NCI-H1694 (cell line): ENCODE results near the gene SPPL3.
"Not testable (repeated sequence)": the region's sequence is repeated elsewhere in the genome, so short reads cannot be mapped to it uniquely, and the experiment has no call there.

Source experiments
- DNase-seq: peaks from one replicate; lab custom pipeline; 2025; lab: John Stamatoyannopoulos, UW

Gene SPPL3

DNA sequence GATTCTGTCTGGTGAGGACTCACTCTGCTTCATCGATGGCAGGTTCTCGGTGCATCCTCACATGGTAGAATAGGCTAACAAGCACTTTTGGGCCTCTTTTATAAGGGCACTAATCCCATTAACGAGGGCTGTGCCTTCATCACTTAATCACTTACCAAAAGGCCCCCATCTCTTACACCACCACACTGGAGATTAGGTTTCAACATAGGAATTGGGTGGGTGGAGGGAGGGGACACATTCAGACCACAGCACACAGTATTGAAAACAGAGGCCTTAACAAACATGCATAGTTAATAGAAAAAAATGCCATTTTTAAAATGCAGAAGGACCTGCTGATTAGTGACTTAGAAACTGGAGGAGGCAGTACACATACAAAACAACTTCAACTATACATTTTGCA is 61.6 kb downstream of the SPPL3 start:
- no peak for DNase-seq

- no peak for DNase-seq
Measured at GRCh38 chr12:120841525-120841924, 62.6 kb downstream of the SPPL3 start.

GRCh38 chr12:120839503-120839902 is 64.7 kb downstream of the SPPL3 start:
- no peak for DNase-seq

DNA sequence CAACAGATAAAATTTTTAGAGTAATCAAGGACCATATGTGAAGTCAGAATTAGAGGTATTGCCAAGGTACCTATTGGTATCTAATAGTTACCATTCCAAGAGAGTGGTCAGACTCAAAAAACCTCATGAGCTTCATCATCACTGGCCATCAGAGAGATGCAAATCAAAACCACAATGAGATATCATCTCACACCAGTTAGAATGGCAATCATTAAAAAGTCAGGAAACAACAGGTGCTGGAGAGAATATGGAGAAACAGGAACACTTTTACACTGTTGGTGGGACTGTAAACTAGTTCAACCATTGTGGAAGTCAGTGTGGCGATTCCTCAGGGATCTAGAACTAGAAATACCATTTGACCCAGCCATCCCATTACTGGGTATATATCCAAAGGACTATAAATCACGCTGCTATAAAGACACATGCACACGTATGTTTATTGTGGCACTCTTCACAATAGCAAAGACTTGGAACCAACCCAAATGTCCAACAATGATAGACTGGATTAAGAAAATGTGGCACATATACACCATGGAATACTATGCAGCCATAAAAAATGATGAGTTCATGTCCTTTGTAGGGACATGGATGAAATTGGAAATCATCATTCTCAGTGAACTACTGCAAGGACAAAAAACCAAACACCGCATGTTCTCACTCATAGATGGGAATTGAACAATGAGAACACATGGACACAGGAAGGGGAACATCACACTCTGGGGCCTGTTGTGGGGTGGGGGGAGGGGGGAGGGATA is 65.4 kb downstream of the SPPL3 start:
- not testable (repeated sequence) for DNase-seq

DNA sequence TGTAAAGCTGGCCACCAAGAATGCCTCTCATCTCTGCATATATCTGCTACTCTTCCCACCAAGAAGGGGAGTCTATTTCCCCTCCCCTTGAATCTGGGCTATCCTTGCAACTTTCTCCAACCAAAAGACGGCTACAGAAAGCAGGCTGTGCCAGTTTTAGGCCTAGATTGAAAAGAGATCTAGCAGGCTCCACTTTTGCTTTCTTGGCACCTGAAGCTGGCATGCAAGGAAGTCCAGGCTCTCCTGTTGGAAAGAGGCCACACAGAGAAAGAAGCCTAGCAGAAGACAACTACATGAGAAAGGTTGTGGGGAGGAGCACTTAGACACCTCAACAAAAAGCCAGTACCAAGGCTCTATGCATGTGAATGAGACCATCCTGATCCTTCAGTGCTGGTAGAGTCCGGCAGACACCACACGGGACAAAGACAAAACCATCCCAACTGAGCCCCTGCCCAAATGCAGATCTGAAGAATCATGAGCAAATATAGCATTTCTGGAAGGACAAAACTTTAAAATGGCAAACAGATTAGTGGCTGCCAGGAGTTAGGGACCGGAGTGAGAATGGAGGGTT is 68.0 kb downstream of the SPPL3 start:
- no peak for DNase-seq

GRCh38 chr12:120835657-120836056 is 68.5 kb downstream of the SPPL3 start:
- no peak for DNase-seq

DNA sequence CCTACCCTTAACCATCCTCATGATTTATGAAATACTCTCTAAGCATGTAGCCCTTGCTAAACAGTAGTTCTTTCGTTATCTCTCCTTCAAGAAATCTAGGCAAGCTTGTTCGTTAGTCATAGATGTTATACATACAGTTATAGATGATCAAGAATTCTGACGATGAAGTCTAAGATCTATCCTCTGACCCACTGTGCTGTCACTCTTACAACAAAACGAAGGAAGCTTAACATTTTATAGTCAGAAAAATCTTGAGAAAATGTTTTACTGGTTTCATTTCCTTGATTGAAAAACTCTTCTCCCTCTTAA is 68.9 kb downstream of the SPPL3 start:
- no peak for DNase-seq

- no peak for DNase-seq
Measured at GRCh38 chr12:120834489-120835303, 69.5 kb downstream of the SPPL3 start.

GRCh38 chr12:120833849-120834248 is 70.3 kb downstream of the SPPL3 start:
- no peak for DNase-seq

DNA sequence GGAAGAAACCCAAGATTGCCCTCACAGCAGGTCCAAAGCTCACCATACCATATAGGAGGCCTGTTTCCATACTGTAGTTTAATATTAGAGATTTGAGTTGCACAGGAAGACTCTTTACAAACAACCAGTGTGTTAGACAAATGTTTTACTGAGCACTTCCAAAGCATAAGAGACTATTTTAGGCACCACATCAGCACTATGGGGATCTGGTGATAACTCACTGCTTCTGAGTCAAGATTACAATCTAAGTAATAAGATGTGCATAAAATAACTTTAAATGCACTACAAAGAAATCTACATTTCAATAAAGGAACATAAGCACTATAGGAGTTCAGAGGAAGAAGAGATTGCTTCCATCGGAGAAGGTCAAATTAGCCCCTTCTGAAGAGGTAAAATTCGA is 71.4 kb downstream of the SPPL3 start:
- no peak for DNase-seq

DNA sequence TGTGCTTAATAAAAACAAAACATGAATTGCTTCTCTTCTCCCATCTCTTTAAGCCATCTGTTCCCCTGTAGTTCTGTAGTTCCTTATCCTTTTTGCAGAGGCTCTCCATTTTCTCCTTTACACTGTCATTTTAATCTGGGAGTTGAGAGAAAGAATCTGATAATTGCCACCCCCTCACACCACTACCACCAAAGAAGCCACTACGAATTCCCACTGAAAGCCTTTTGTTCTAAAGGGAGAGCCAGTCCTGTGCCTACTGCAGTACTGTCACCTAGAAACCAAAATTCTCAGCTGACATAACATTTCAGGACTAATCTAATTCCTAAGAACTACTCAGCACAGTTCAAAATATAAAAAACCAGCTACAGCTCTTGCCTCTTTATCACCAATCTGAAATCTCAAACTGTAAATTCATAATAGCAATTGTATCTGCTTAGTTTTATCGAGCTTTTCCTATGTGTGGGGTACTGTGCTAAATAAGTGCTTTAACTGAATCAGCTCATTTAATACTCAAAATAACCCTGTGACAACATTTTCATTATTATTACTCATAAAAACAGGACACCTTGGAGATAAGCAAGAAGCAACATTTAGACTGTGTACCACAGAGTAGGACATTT is 72.4 kb downstream of the SPPL3 start:
- DNase-seq = no peak

DNA sequence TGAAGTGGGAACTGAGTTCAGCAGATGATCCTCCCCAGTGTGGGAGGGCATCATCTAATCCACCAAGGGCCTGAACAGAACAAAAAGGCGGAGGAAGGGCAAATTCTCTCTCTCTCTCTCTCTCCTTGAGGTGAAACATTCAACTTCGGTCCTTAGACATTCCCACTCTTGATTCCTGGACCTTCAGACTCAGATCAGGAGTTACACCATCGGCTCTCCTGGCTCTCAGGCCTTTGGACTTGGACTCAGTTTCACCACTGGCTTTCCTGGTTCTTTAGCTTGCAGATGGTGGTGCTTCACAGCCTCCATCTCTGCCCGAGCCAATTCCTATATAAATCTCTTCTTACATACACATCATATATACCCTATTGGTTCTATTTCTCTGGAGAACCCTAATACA is 73.2 kb downstream of the SPPL3 start:
- DNase-seq = no peak

- DNase-seq = no peak
Measured at GRCh38 chr12:120830052-120830940, 73.9 kb downstream of the SPPL3 start.

- DNase-seq = no peak
Measured at GRCh38 chr12:120826335-120826734, 77.8 kb downstream of the SPPL3 start.

- no peak for DNase-seq
Measured at GRCh38 chr12:120825337-120825736, 78.8 kb downstream of the SPPL3 start.

DNA sequence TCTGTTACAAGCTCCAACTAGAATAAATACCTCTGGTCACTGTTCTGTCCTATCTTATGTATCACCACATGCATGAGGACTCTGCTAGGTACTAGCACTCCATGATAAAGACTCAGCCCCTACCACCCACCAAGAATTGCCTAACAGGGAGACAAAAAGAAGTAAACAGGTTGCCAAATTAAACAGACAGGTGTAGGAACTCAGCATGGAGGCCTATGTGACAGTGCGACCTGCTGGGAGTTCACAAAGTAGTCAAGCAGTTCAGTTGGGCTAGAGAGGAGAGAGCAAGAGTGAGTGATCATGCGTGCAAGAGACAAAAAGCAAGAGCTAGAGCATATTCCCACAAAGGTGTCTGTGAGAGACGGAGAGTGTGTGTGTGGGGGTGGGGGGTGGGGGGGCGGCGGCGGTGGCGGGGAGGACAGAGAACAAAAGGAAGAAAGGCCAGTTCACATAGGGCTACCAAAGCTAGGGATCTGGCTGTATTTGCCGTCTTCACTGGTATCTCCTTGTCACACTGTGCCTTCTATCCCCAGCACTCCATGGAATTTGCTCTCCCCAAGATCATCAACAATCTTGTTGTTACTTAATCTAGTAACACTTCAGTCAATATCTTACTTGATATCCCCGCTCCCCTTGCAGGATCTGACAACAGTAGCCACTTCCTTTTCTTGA is 81.2 kb downstream of the SPPL3 start:
- no peak for DNase-seq

DNA sequence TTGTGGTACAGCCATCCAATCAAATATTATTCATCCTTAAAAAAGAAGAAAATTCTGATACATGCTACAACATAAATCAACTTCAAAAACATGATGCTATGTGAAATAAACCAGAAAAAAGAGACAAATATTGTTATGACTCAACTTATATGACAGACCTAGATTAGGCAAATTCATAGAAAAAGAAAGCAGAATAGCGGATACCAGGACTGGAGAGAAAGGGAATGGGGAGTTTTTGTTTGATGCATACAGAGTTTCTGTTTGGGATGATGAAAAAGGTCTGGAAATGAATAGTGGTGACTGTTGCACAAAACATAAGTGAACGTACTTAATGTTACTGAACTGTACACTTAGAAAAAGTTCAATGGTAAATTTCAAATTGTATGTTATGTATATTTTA is 82.3 kb downstream of the SPPL3 start:
- no peak for DNase-seq

GRCh38 chr12:120820884-120821510 is 83.2 kb downstream of the SPPL3 start:
- no peak for DNase-seq

DNA sequence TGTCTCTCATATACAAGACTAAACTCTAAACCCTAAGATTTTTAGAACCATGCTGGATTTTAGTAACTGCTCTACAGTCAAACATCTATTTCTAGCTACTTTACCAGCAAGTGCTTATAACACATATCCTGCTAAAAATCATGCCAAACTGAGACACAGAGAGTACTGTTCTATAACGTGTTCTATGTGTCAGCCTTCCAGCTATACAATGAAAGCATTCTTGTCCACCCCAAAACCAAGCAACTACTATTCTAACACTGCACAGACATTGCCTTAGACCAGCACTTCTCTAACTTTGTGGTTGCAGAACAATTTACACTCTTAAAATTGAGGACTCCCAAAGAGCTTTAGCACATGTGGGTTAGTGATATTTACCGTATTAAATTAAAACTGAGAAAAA is 85.7 kb downstream of the SPPL3 start:
- no peak for DNase-seq

- DNase-seq = no peak
Measured at GRCh38 chr12:120817559-120818330, 86.4 kb downstream of the SPPL3 start.
